OCI-LY7 (cell line): ENCODE data around the gene NMRAL1.

Experiments used
- EZH2phosphoT487 ChIP-seq: fragments of 200-600 bp; sonication (generic); IDR thresholded peaks from 2 replicates; pipeline ENCODE4 v1.6.1; 2018; ENCODE audit warnings: low read depth, borderline replicate concordance, mild to moderate bottlenecking, mixed run types, antibody characterized with exemption, low read length, moderate library complexity, mixed read lengths
- TF ChIP-seq, protein P1 (sequence below): fragments of 200-600 bp; sonication (generic); conservative IDR thresholded peaks from 2 replicates; pipeline ENCODE4 v1.5.1; 2014; ENCODE audit warnings: mild to moderate bottlenecking, antibody characterized with exemption, low read length, moderate library complexity, mixed read lengths

DNA sequence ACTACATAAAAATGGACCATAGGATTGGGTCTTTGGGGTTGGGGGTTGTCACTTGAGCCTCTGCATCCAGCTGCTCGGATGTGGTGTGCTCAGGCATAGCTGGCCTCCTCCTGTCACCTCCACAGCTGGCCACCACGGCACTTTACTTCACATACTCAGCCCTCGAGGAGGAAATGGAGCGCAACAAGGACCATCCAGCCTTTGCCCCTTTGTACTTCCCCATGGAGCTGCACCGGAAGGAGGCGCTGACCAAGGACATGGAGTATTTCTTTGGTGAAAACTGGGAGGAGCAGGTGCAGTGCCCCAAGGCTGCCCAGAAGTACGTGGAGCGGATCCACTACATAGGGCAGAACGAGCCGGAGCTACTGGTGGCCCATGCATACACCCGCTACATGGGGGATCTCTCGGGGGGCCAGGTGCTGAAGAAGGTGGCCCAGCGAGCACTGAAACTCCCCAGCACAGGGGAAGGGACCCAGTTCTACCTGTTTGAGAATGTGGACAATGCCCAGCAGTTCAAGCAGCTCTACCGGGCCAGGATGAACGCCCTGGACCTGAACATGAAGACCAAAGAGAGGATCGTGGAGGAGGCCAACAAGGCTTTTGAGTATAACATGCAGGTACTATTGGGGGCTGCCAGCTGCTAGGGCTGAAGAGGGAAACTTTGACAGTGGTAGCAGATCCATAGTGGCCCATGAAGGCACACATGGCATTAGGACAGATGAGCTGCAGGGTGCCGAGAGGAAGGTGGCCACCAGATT lies 33.3 kb upstream of the NMRAL1 start:
- TF ChIP-seq, protein P1, sequence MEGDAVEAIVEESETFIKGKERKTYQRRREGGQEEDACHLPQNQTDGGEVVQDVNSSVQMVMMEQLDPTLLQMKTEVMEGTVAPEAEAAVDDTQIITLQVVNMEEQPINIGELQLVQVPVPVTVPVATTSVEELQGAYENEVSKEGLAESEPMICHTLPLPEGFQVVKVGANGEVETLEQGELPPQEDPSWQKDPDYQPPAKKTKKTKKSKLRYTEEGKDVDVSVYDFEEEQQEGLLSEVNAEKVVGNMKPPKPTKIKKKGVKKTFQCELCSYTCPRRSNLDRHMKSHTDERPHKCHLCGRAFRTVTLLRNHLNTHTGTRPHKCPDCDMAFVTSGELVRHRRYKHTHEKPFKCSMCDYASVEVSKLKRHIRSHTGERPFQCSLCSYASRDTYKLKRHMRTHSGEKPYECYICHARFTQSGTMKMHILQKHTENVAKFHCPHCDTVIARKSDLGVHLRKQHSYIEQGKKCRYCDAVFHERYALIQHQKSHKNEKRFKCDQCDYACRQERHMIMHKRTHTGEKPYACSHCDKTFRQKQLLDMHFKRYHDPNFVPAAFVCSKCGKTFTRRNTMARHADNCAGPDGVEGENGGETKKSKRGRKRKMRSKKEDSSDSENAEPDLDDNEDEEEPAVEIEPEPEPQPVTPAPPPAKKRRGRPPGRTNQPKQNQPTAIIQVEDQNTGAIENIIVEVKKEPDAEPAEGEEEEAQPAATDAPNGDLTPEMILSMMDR = no peak
- TF ChIP-seq EZH2phosphoT487 = no peak
